ENCODE results near the gene CFAP65. TPM values are rescaled to one million over a fixed set of nuclear protein-coding genes. Genes with fewer than 3 reads are reported as not detected.

The CFAP65 gene
- total RNA-seq, 6 donors from 2014 or later, result 0.26 to 18.7 (median 10.7) TPM

DNA sequence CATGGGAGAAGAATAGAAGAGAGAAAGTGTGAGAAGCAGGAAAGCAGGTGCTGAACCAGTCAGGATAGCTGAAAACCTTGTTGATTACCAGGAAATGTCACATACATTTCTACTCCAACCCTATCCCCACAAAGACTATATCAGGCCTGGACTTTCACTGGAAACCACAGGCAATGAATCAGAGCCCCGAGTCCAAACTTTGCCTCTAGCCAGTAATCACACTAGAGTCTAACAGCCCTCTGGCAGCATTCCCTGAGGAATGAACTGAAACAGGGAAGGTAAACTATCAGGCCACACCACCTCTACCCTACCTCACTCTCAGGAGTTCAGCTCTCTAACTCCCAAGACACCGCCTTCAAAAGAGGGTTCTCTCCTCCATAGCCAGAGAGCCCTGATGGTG, 38.1 kb upstream of the CFAP65 start:
- H3K27me3 ChIP-seq, result no peaks in the 10 kb centered on the region
- H3K4me1 ChIP-seq, result peaks cover 0 to 12% (median 9%) of the 10 kb centered on the region in 4 donors
- H3K9me3 ChIP-seq, result no peaks in the 10 kb centered on the region
- no peak for TF ChIP-seq POLR2AphosphoS5 (IDR thresholded peaks at IDR 0.05)
- TF ChIP-seq EP300 (IDR thresholded peaks at IDR 0.05), result no peak
- peaks cover 0 to 35% (median 17%) of the 10 kb centered on the region in 4 donors for H3K36me3 ChIP-seq
- no peak for ATAC-seq (ENCODE audit: low FRiP score in 2 of 2)
- WGBS, 2 donors, result 83 to 91% methylated on average over 2 of the region's 2 CpGs
- no peak overlapping the region for H3K27ac ChIP-seq
- DNase-seq, result no peak
- no peak overlapping the region for H3K4me3 ChIP-seq

DNA sequence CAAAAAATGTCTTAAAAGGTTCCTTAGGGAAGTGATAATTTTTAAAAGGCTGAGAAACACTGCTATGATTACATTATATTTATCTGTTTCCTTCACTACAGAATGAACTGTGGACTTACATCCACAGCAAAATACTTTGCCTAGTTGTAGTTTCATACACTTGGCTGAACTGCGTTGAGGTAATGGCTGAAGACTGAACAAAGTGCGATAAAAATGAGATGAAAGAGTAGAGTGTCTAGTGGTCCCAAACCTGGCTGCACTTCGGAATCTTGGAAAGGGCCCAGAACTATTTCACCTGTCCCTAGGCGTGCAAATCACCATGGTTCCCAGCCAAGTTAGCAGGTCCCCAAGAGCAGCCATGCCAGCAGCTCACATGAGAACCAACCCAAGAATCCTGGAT, 37.6 kb upstream of the CFAP65 start:
- 84 to 96% methylated on average over 4 of the region's 4 CpGs for WGBS, 2 donors
- Histone ChIP-seq H3K9me3 (no peaks in the 10 kb centered on the region), H3K27me3 (no peaks in the 10 kb centered on the region), H3K4me3 (no peak overlapping the region), H3K36me3 (peaks cover 0 to 37% (median 17%) of the 10 kb centered on the region in 4 donors), H3K27ac (no peak overlapping the region), H3K4me1 (peaks cover 0 to 12% (median 9%) of the 10 kb centered on the region in 4 donors)
- DNase-seq (no peak), ATAC-seq (ENCODE audit: low FRiP score in 2 of 2) (no peak)
- TF ChIP-seq EP300 (IDR thresholded peaks at IDR 0.05) (no peak), POLR2A (IDR thresholded peaks at IDR 0.05) (no peak)

DNA sequence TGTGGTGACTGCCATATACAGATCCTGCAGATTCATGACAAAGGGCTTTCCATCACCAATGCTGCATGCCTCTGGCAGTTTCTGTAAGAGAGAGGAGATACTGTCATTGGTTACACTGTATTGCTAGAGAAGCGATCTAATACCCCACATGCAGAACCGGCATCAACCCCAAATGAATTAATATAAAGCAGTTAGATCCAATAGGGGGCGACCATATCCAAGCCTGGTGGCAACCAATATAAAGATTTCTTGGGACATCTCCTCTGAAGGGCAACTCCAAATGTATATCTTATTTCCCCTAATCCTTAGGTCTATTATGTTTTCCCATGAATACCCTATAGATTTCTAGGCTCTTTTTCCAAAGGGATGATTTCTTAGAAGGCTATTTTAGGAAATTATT, 36.8 kb upstream of the CFAP65 start:
- WGBS, 2 donors, result 93 to 96% methylated on average over 3 of the region's 3 CpGs
- H3K27ac ChIP-seq, result no peak overlapping the region
- no peak for TF ChIP-seq EP300 (IDR thresholded peaks at IDR 0.05)
- TF ChIP-seq, protein P1, sequence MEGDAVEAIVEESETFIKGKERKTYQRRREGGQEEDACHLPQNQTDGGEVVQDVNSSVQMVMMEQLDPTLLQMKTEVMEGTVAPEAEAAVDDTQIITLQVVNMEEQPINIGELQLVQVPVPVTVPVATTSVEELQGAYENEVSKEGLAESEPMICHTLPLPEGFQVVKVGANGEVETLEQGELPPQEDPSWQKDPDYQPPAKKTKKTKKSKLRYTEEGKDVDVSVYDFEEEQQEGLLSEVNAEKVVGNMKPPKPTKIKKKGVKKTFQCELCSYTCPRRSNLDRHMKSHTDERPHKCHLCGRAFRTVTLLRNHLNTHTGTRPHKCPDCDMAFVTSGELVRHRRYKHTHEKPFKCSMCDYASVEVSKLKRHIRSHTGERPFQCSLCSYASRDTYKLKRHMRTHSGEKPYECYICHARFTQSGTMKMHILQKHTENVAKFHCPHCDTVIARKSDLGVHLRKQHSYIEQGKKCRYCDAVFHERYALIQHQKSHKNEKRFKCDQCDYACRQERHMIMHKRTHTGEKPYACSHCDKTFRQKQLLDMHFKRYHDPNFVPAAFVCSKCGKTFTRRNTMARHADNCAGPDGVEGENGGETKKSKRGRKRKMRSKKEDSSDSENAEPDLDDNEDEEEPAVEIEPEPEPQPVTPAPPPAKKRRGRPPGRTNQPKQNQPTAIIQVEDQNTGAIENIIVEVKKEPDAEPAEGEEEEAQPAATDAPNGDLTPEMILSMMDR (IDR thresholded peaks at IDR 0.05), result no peak
- H3K36me3 ChIP-seq, result peaks cover 0 to 37% (median 17%) of the 10 kb centered on the region in 4 donors
- no peaks in the 10 kb centered on the region for H3K27me3 ChIP-seq
- ATAC-seq (ENCODE audit: low FRiP score in 2 of 2) (no peak), DNase-seq (no peak)
- no peak overlapping the region for H3K4me3 ChIP-seq
- H3K4me1 ChIP-seq, result peaks cover 0 to 18% (median 9%) of the 10 kb centered on the region in 4 donors
- H3K9me3 ChIP-seq, result no peaks in the 10 kb centered on the region

DNA sequence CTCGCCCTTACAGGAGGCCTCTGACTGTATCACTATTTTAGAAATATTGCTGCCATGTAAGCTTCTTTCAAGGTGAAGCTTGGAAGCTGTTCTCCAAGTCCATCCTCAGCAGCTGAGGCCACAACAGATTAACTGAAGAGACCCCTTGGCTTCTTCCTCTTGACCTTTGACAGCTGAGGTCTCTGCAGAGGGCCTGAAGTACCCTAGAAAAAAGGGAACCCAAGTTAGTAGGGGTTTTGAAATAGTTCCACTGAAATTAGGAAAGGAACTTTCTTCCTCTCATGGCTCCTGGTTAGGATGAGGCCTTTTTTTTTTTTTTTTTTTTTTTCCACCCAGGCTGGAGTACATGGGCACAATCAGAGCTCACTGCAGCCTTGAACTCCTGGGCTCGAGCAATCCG, 34.9 kb upstream of the CFAP65 start:
- H3K9me3 ChIP-seq, result no peaks in the 10 kb centered on the region
- ATAC-seq (ENCODE audit: low FRiP score in 2 of 2) (no peak), DNase-seq (no peak)
- H3K36me3 ChIP-seq, result peaks cover 0 to 37% (median 17%) of the 10 kb centered on the region in 4 donors
- H3K27ac ChIP-seq, result no peak overlapping the region
- no peak overlapping the region for H3K4me3 ChIP-seq
- WGBS, 2 donors, result 91 to 100% methylated on average over 3 of the region's 3 CpGs
- H3K4me1 ChIP-seq, result peaks cover 0 to 7% (median 6%) of the 10 kb centered on the region in 4 donors
- TF ChIP-seq POLR2AphosphoS5 (IDR thresholded peaks at IDR 0.05) (no peak), EP300 (IDR thresholded peaks at IDR 0.05) (no peak), POLR2A (IDR thresholded peaks at IDR 0.05) (no peak)
- TF ChIP-seq, protein P1 (IDR thresholded peaks at IDR 0.05), result no peak
- no peaks in the 10 kb centered on the region for H3K27me3 ChIP-seq

DNA sequence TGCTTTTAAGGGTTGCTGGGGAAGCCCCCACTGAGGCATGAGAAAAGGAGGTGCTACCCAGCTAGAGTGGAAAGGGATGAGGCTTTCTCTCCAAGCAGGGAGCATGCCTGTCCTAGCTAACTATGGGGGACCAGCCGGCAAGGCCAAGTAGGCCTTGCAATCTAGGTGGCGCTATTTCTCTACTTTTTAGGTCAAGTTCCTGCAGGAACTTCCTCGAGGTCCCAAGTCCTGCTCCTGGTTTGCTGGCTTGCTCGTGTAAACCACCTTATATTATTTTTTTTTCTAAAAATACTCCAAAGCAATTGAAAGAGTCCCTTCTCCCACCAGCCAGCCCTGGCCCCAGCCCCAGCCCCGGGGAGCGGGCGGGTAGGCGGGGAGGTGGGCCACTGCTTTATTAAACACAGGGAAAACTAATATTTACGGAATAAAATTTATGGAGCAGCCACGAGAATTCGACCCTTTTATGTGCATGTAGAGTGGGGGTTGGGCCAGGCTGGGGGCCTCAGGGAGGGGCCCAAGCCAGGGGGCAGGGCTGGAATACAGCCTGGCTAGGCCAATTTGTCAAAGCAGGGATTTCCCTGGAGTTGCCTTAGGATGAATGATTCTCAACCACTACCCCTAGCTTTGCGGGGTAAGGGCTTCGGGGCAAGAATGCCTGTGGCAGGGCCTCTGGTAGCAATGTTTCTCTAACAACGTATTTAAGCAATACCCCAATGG, 32.3 kb upstream of the CFAP65 start:
- H3K27me3 ChIP-seq, result no peaks in the 10 kb centered on the region
- H3K4me1 ChIP-seq, result peaks cover 0 to 10% (median 7%) of the 10 kb centered on the region in 4 donors
- H3K27ac ChIP-seq, result no peak overlapping the region
- ATAC-seq (ENCODE audit: low FRiP score in 2 of 2) (no peak), DNase-seq (peak; percentile 25 to 42)
- H3K4me3 ChIP-seq, result no peak overlapping the region
- 53 to 54% methylated on average over 14 of the region's 14 CpGs for WGBS, 2 donors
- H3K36me3 ChIP-seq, result peaks cover 0 to 37% (median 17%) of the 10 kb centered on the region in 4 donors
- no peaks in the 10 kb centered on the region for H3K9me3 ChIP-seq
- TF ChIP-seq POLR2AphosphoS5 (IDR thresholded peaks at IDR 0.05) (no peak), EP300 (IDR thresholded peaks at IDR 0.05) (no peak)
- TF ChIP-seq, protein P1 (IDR thresholded peaks at IDR 0.05), result peak; percentile 24 to 60 (median 52)

Data from upper lobe of left lung (tissue), 6 donors.